ENCODE results near the gene TNRC6B. TPM values are rescaled to one million over a fixed set of nuclear protein-coding genes. Genes with fewer than 3 reads are reported as not detected.
"Not testable (repeated sequence)": the region's sequence is repeated elsewhere in the genome, so short reads cannot be mapped to it uniquely, and the experiment has no call there.

Gene TNRC6B
- polyA plus RNA-seq, 1 donor from 2014 or later = 7.6 TPM

GRCh38 chr22:40157330-40157945 is 20.3 kb upstream of the TNRC6B start:
- TF ChIP-seq CTCF (IDR thresholded peaks at IDR 0.05; ENCODE audit: poor library complexity, severe bottlenecking) (no peak), EP300 (conservative IDR thresholded peaks at IDR 0.05; ENCODE audit: poor library complexity, severe bottlenecking) (no peak), REST (IDR thresholded peaks at IDR 0.05; ENCODE audit: borderline replicate concordance) (no peak), MXI1 (conservative IDR thresholded peaks at IDR 0.05; ENCODE audit: poor library complexity, severe bottlenecking) (no peak), RAD21 (conservative IDR thresholded peaks at IDR 0.05) (no peak), SMC3 (conservative IDR thresholded peaks at IDR 0.05; ENCODE audit: poor library complexity) (no peak), POLR2AphosphoS5 (IDR thresholded peaks at IDR 0.05) (no peak), EZH2 (IDR thresholded peaks at IDR 0.05; ENCODE audit: borderline replicate concordance, insufficient read depth, low read length, poor library complexity, severe bottlenecking) (no peak), TAF1 (IDR thresholded peaks at IDR 0.05; ENCODE audit: low read depth) (no peak)
- H3K36me3 ChIP-seq (ENCODE audit: insufficient read depth, low read length) = no peaks in the 10 kb centered on the region
- no peak overlapping the region for H3K4me3 ChIP-seq (ENCODE audit: low read length)
- H3K9me3 ChIP-seq (ENCODE audit: low read length) = no peaks in the 10 kb centered on the region
- no peaks in the 10 kb centered on the region for H3K9me2 ChIP-seq (ENCODE audit: insufficient read depth, low read length)
- no peak overlapping the region for H2AFZ ChIP-seq (ENCODE audit: low read depth, low read length)
- H3K4me2 ChIP-seq (ENCODE audit: low read length) = no peak overlapping the region
- H3K9ac ChIP-seq (ENCODE audit: low read length) = no peak overlapping the region
- no peaks in the 10 kb centered on the region for H3K27me3 ChIP-seq (ENCODE audit: insufficient read depth, low read depth, low read length)
- no peaks in the 10 kb centered on the region for H3K79me2 ChIP-seq (replicated peaks; ENCODE audit: insufficient read depth, low read length)
- H3F3A ChIP-seq (ENCODE audit: insufficient read depth, low read length, poor library complexity, severe bottlenecking) = no peaks in the 10 kb centered on the region
- H3K27ac ChIP-seq (ENCODE audit: low read length) = no peak overlapping the region
- H4K20me1 ChIP-seq (ENCODE audit: insufficient read depth) = no peaks in the 10 kb centered on the region

- no peak overlapping the region for H3K4me3 ChIP-seq (ENCODE audit: low read length)
- no peak overlapping the region for H3K9ac ChIP-seq (ENCODE audit: low read length)
- H3K27ac ChIP-seq (ENCODE audit: low read length) = no peak overlapping the region
- H3K9me3 ChIP-seq (ENCODE audit: low read length) = no peaks in the 10 kb centered on the region
- H2AFZ ChIP-seq (ENCODE audit: low read depth, low read length) = no peak overlapping the region
- no peak overlapping the region for H3K4me2 ChIP-seq (ENCODE audit: low read length)
- no peaks in the 10 kb centered on the region for H3F3A ChIP-seq (ENCODE audit: insufficient read depth, low read length, poor library complexity, severe bottlenecking)
- H3K36me3 ChIP-seq (ENCODE audit: insufficient read depth, low read length) = no peaks in the 10 kb centered on the region
- H4K20me1 ChIP-seq (ENCODE audit: insufficient read depth) = no peaks in the 10 kb centered on the region
- H3K79me2 ChIP-seq (replicated peaks; ENCODE audit: insufficient read depth, low read length) = no peaks in the 10 kb centered on the region
- no peaks in the 10 kb centered on the region for H3K27me3 ChIP-seq (ENCODE audit: insufficient read depth, low read depth, low read length)
- H3K9me2 ChIP-seq (ENCODE audit: insufficient read depth, low read length) = no peaks in the 10 kb centered on the region
- TF ChIP-seq EP300 (conservative IDR thresholded peaks at IDR 0.05; ENCODE audit: poor library complexity, severe bottlenecking) = no peak
- no peak for TF ChIP-seq REST (IDR thresholded peaks at IDR 0.05; ENCODE audit: borderline replicate concordance)
- TF ChIP-seq RAD21 (conservative IDR thresholded peaks at IDR 0.05) = no peak
- TF ChIP-seq TAF1 (IDR thresholded peaks at IDR 0.05; ENCODE audit: low read depth) = no peak
- TF ChIP-seq POLR2AphosphoS5 (IDR thresholded peaks at IDR 0.05) = no peak
- TF ChIP-seq SMC3 (conservative IDR thresholded peaks at IDR 0.05; ENCODE audit: poor library complexity) = no peak
- no peak for TF ChIP-seq EZH2 (IDR thresholded peaks at IDR 0.05; ENCODE audit: borderline replicate concordance, insufficient read depth, low read length, poor library complexity, severe bottlenecking)
- no peak for TF ChIP-seq CTCF (IDR thresholded peaks at IDR 0.05; ENCODE audit: poor library complexity, severe bottlenecking)
- no peak for TF ChIP-seq MXI1 (conservative IDR thresholded peaks at IDR 0.05; ENCODE audit: poor library complexity, severe bottlenecking)
Observed at GRCh38 chr22:40161194-40161593, 16.5 kb upstream of the TNRC6B start.

- not testable (repeated sequence) for H2AFZ ChIP-seq (ENCODE audit: low read depth, low read length); H3K79me2 ChIP-seq (replicated peaks; ENCODE audit: insufficient read depth, low read length); H3K9me3 ChIP-seq (ENCODE audit: low read length); H3F3A ChIP-seq (ENCODE audit: insufficient read depth, low read length, poor library complexity, severe bottlenecking); H3K36me3 ChIP-seq (ENCODE audit: insufficient read depth, low read length); H3K27ac ChIP-seq (ENCODE audit: low read length); H3K27me3 ChIP-seq (ENCODE audit: insufficient read depth, low read depth, low read length); H3K4me3 ChIP-seq (ENCODE audit: low read length); H3K4me2 ChIP-seq (ENCODE audit: low read length); H3K9me2 ChIP-seq (ENCODE audit: insufficient read depth, low read length); H4K20me1 ChIP-seq (ENCODE audit: insufficient read depth); H3K9ac ChIP-seq (ENCODE audit: low read length)
Observed at GRCh38 chr22:40165537-40165936, 12.2 kb upstream of the TNRC6B start.

Measured in neural cell (in vitro differentiated cells).